Endothelial cell of umbilical vein (primary cell): Measurements from ENCODE around the gene UIMC1. TPM values are rescaled to one million over a fixed set of nuclear protein-coding genes. Genes with fewer than 3 reads are reported as not detected.

Experiments used
- BruUV-seq: library from RNA; stranded (reverse); fragments of 400-500 nt; replicated peaks from 2 replicates; lab custom pipeline; 2021; lab: Mats Ljungman, UMichigan
- CTCF ChIA-PET: fragments of 300-600, 350-600 bp; sonication (Branson Sonifier 250); formaldehyde crosslinking; loops from one replicate; lab custom pipeline; 2021; ENCODE audit warnings: antibody characterized with exemption, inconsistent platforms; lab: Charles Lee
- POLR2A ChIA-PET: fragments of 300-600, 350-600 bp; sonication (Branson Sonifier 250); formaldehyde crosslinking; loops from one replicate; lab custom pipeline; 2021; ENCODE audit warnings: antibody characterized with exemption, inconsistent platforms; lab: Charles Lee
- DNase-seq: peaks from one replicate; pipeline ENCODE4 v3.0.0-alpha.2; 2011; ENCODE audit warnings: low read depth, low spot score
- FAIRE-seq: peaks from 2 replicates; lab custom pipeline; 2011; peaks lifted over from hg19 to GRCh38; lab: Jason Lieb, UNC
- H2AFZ ChIP-seq: 2 replicates; pipeline ENCODE4 v1.6.0; 2012; ENCODE audit warnings: low read depth, low read length, control low read depth, inconsistent platforms
- H3K27ac ChIP-seq: 2 replicates; pipeline ENCODE4 v1.5.1; 2011; ENCODE audit warnings: low read depth, mild to moderate bottlenecking, control low read depth, low read length, moderate library complexity; ENCODE audit not compliant: insufficient read depth
- H3K27me3 ChIP-seq, 2 experiments: 2 replicates each; pipeline versions ENCODE4 v1.6.0 to v1.6.1; 2011; ENCODE audit warnings: low read length in 2 of 2, mixed read lengths in 1 of 2; ENCODE audit not compliant: control insufficient read depth in 2 of 2, insufficient read depth in 2 of 2
- H3K36me3 ChIP-seq, 2 experiments: 2 replicates in 1 of 2; 3 replicates in 1 of 2; pipeline ENCODE4 v1.5.1; 2011; ENCODE audit warnings: low read length in 2 of 2, mild to moderate bottlenecking in 1 of 2, moderate library complexity in 1 of 2; ENCODE audit not compliant: control insufficient read depth in 2 of 2, insufficient read depth in 2 of 2; ENCODE audit errors: extremely low read depth in 1 of 2
- H3K4me1 ChIP-seq: 3 replicates; pipeline ENCODE4 v1.5.1; 2011; ENCODE audit warnings: mild to moderate bottlenecking, low read length; ENCODE audit not compliant: control insufficient read depth, insufficient read depth; ENCODE audit errors: extremely low read depth
- H3K4me2 ChIP-seq: 2 replicates; pipeline ENCODE4 v1.6.1; 2011; ENCODE audit warnings: low read length, control low read depth, mixed read lengths; ENCODE audit not compliant: insufficient read depth
- H3K4me3 ChIP-seq, 3 experiments: fragments of 200-600 bp in 1 of 3; sonication (generic), shearing (Covaris generic) in 1 of 3; replicated peaks in 1 of 3; 2 replicates each; pipeline ENCODE4 v1.5.1; 2011 to 2016; ENCODE audit warnings: control low read depth in 3 of 3, low read length in 3 of 3, mild to moderate bottlenecking in 2 of 3, inconsistent platforms in 1 of 3, low read depth in 1 of 3, moderate library complexity in 1 of 3; ENCODE audit not compliant: insufficient read depth in 1 of 3
- H3K79me2 ChIP-seq: 2 replicates; pipeline ENCODE4 v1.6.0; 2012; ENCODE audit warnings: low read length, inconsistent platforms; ENCODE audit not compliant: control insufficient read depth, insufficient read depth
- H3K9ac ChIP-seq: replicated peaks from 2 replicates; pipeline ENCODE3; 2011; ENCODE audit warnings: low read length, control low read depth; ENCODE audit not compliant: insufficient read depth; ENCODE audit errors: extremely low read depth
- H3K9me1 ChIP-seq: replicated peaks from 3 replicates; pipeline ENCODE4 v1.6.0; 2011; ENCODE audit warnings: mild to moderate bottlenecking, low read length; ENCODE audit not compliant: control insufficient read depth, insufficient read depth; ENCODE audit errors: extremely low read depth
- H3K9me3 ChIP-seq: replicated peaks from 2 replicates; pipeline ENCODE4 v1.5.1; 2012; ENCODE audit warnings: low read length, inconsistent platforms; ENCODE audit not compliant: control insufficient read depth, insufficient read depth
- H4K20me1 ChIP-seq: replicated peaks from 2 replicates; pipeline ENCODE3; 2011; ENCODE audit warnings: mild to moderate bottlenecking, low read length; ENCODE audit not compliant: control insufficient read depth, insufficient read depth; ENCODE audit errors: extremely low read depth
- EZH2 ChIP-seq: IDR thresholded peaks from 2 replicates; pipeline ENCODE4 v1.6.1; 2012; ENCODE audit warnings: borderline replicate concordance, low read depth, mild to moderate bottlenecking, moderate library complexity, low read length, inconsistent platforms; ENCODE audit not compliant: severe bottlenecking
- FOS ChIP-seq: IDR thresholded peaks from 2 replicates; pipeline ENCODE4 v1.6.1; 2011; ENCODE audit warnings: mild to moderate bottlenecking, low read length, moderate library complexity, borderline replicate concordance; ENCODE audit not compliant: insufficient read depth
- GATA2 ChIP-seq: IDR thresholded peaks from 2 replicates; pipeline ENCODE4 v1.7.0; 2011; ENCODE audit warnings: low read depth, mild to moderate bottlenecking, moderate library complexity, mixed read lengths, low read length; ENCODE audit not compliant: insufficient read length, insufficient read depth
- JUN ChIP-seq: IDR thresholded peaks from 2 replicates; pipeline ENCODE4 v1.6.1; 2011; ENCODE audit warnings: borderline replicate concordance, low read depth; ENCODE audit not compliant: insufficient read length, insufficient read depth
- MYC ChIP-seq: IDR thresholded peaks from one replicate; pipeline ENCODE4 v1.6.1; 2011; ENCODE audit warnings: mild to moderate bottlenecking, low read depth, low read length
- POLR2A ChIP-seq: IDR thresholded peaks from 2 replicates; pipeline ENCODE4 v1.6.1; 2012; ENCODE audit warnings: low read depth, mild to moderate bottlenecking, control low read depth, low read length
- POLR2AphosphoS5 ChIP-seq: IDR thresholded peaks from 2 replicates; pipeline ENCODE4 v1.6.1; 2012; ENCODE audit warnings: low read depth, mild to moderate bottlenecking, control low read depth, low read length, moderate library complexity; ENCODE audit not compliant: insufficient read depth
- dilution Hi-C: fragments of 300-500 bp; cut with MboI; formaldehyde crosslinking; loops from one replicate; pipeline ENCODE4 v1.15.0; 2019; ENCODE audit warnings: low sequenced_read_pairs; ENCODE audit not compliant: extremely low pct_ligation_motif_present
- intact Hi-C: fragments of 100-400 bp; cut with micrococcal nuclease; formaldehyde crosslinking; loops from one replicate; pipeline ENCODE4 v1.10.0; 2022
- polyA plus RNA-seq, 4 experiments: library from polyadenylated mRNA; depleted of rRNA in 3 of 4; stranded (reverse) in 3 of 4; unstranded in 1 of 4; fragments of >200 nt; gene quantifications; 2 replicates each; pipeline versions ENCODE4 v1.2.1 to v1.2.3, GENCODE V29; 2011 to 2012; ENCODE audit warnings: missing spikeins in 1 of 4
- total RNA-seq: library from RNA; stranded (reverse); gene quantifications from 2 replicates; pipeline ENCODE4 v1.2.3, GENCODE V29; 2021
- TF ChIP-seq, protein P1 (sequence below): IDR thresholded peaks from 2 replicates; pipeline ENCODE4 v1.6.1; 2011; ENCODE audit not compliant: insufficient read depth, insufficient read length
- TF ChIP-seq, protein P2 (sequence below), 2 donors: IDR thresholded peaks; 1 replicate in 1 of 2; 2 replicates in 1 of 2; pipeline ENCODE4 v1.5.1; 2011; ENCODE audit warnings: low read length in 2 of 2, mild to moderate bottlenecking in 2 of 2, moderate library complexity in 2 of 2, control low read depth in 1 of 2, inconsistent platforms in 1 of 2, low read depth in 1 of 2; ENCODE audit not compliant: insufficient read depth in 1 of 2; ENCODE audit errors: extremely low read depth in 1 of 2

Gene UIMC1
- total and polyA plus RNA-seq, 2 donors (not counting 3 experiments of a cell fraction or from before 2014, with no cell fraction given), result 17.2 to 60.1 TPM

DNA sequence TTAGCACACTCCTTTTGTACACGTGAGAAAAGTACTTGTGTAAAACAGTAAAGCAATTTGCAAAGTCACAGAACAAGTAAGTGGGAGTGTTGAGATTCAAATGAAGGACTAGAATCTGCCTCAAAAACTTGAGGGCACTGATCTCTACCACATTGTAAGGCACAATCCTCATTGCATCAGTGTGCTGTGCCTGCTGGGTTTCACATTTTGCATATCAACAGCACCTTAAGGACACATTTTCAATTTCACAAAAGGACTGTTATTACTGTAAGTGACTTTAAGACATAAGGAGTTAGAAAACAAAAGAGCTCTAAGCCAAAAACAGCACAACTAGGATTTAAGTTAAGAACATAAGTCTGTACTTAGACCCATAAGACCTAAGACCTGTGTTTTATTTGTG is 62.8 kb downstream of the UIMC1 start:
- TF ChIP-seq, protein P1, sequence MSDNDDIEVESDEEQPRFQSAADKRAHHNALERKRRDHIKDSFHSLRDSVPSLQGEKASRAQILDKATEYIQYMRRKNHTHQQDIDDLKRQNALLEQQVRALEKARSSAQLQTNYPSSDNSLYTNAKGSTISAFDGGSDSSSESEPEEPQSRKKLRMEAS, result no peak
- TF ChIP-seq, protein P2, sequence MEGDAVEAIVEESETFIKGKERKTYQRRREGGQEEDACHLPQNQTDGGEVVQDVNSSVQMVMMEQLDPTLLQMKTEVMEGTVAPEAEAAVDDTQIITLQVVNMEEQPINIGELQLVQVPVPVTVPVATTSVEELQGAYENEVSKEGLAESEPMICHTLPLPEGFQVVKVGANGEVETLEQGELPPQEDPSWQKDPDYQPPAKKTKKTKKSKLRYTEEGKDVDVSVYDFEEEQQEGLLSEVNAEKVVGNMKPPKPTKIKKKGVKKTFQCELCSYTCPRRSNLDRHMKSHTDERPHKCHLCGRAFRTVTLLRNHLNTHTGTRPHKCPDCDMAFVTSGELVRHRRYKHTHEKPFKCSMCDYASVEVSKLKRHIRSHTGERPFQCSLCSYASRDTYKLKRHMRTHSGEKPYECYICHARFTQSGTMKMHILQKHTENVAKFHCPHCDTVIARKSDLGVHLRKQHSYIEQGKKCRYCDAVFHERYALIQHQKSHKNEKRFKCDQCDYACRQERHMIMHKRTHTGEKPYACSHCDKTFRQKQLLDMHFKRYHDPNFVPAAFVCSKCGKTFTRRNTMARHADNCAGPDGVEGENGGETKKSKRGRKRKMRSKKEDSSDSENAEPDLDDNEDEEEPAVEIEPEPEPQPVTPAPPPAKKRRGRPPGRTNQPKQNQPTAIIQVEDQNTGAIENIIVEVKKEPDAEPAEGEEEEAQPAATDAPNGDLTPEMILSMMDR (IDR thresholded peaks at IDR 0.05; ENCODE audit: extremely low read depth in 1 of 2, insufficient read depth in 1 of 2, low read depth in 1 of 2, low read length in 2 of 2), result no peak
- TF ChIP-seq EZH2 (no peak), JUN (no peak), FOS (no peak), POLR2AphosphoS5 (no peak), POLR2A (no peak), GATA2 (no peak), MYC (no peak)
- FAIRE-seq (peak; percentile 37), DNase-seq (no peak)
- POLR2A ChIA-PET, result no interaction called here
- Histone ChIP-seq H3K4me3 (no peak overlapping the region), H2AFZ (no peak overlapping the region), H3K36me3 (peaks cover 14 to 19% of the 10 kb centered on the region in 2 experiments), H3K27me3 (no peaks in the 10 kb centered on the region), H4K20me1 (no peaks in the 10 kb centered on the region), H3K9me3 (no peaks in the 10 kb centered on the region), H3K9ac (no peak overlapping the region), H3K79me2 (no peaks in the 10 kb centered on the region), H3K27ac (no peak overlapping the region), H3K9me1 (no peaks in the 10 kb centered on the region), H3K4me2 (no peak overlapping the region), H3K4me1 (peaks cover 6% of the 10 kb centered on the region)
- BruUV-seq, result no TSS peak
- intact Hi-C loops, result no loop called here
- dilution Hi-C loops, result no loop called here
- CTCF ChIA-PET, result no interaction called here
